ENCODE measurements around the gene DNALI1. TPM values are rescaled to one million over a fixed set of nuclear protein-coding genes. Genes with fewer than 3 reads are reported as not detected.
"Not testable (repeated sequence)": the region's sequence is repeated elsewhere in the genome, so short reads cannot be mapped to it uniquely, and the experiment has no call there.

The DNALI1 gene
- total RNA-seq, 4 donors from 2014 or later = 0.70 to 1.7 (median 0.85) TPM

- WGBS = 88% methylated on average over 1 of the region's 7 CpGs
- no peak overlapping the region for H3K4me3 ChIP-seq
- DNase-seq (ENCODE audit: low spot score in 2 of 2) = no peak
- no peaks in the 10 kb centered on the region for H3K9me3 ChIP-seq
- TF ChIP-seq CTCF (IDR thresholded peaks at IDR 0.05) = no peak
- TF ChIP-seq POLR2A (IDR thresholded peaks at IDR 0.05) = no peak
- TF ChIP-seq EP300 (IDR thresholded peaks at IDR 0.05) = no peak
- TF ChIP-seq POLR2AphosphoS5 (IDR thresholded peaks at IDR 0.05) = no peak
- peaks cover 15% of the 10 kb centered on the region for H3K4me1 ChIP-seq
- H3K27ac ChIP-seq = no peak overlapping the region
- H3K36me3 ChIP-seq = no peaks in the 10 kb centered on the region
- no peaks in the 10 kb centered on the region for H3K27me3 ChIP-seq
Measured at GRCh38 chr1:37559080-37559479, 2.3 kb downstream of the DNALI1 start.

- H3K36me3 ChIP-seq = not testable (repeated sequence)
Measured at GRCh38 chr1:37559957-37560379, 3.2 kb downstream of the DNALI1 start.

GRCh38 chr1:37560401-37561132 lies 3.8 kb downstream of the DNALI1 start:
- Histone ChIP-seq H3K4me1 (peaks cover 11% of the 10 kb centered on the region), H3K36me3 (peaks cover 8% of the 10 kb centered on the region), H3K27ac (no peak overlapping the region), H3K4me3 (no peak overlapping the region), H3K9me3 (no peaks in the 10 kb centered on the region), H3K27me3 (no peaks in the 10 kb centered on the region)
- 53% methylated on average over 10 of the region's 10 CpGs for WGBS
- DNase-seq (ENCODE audit: low spot score in 2 of 2) = no peak
- TF ChIP-seq POLR2A (IDR thresholded peaks at IDR 0.05) (no peak), CTCF (IDR thresholded peaks at IDR 0.05) (no peak), POLR2AphosphoS5 (IDR thresholded peaks at IDR 0.05) (no peak), EP300 (IDR thresholded peaks at IDR 0.05) (no peak)

More at GRCh38 chr1:37559957-37560379, 3.2 kb downstream of the DNALI1 start:
- H3K4me3 ChIP-seq; H3K9me3 ChIP-seq; H3K27ac ChIP-seq; H3K27me3 ChIP-seq; DNase-seq (ENCODE audit: low spot score in 2 of 2): not testable (repeated sequence)
- WGBS = 69% methylated on average over 12 of the region's 12 CpGs
- H3K4me1 ChIP-seq = peaks cover 11% of the 10 kb centered on the region

- TF ChIP-seq CTCF (IDR thresholded peaks at IDR 0.05) = peak in 1 of 2 donors; percentile 25
- no peak for TF ChIP-seq POLR2AphosphoS5 (IDR thresholded peaks at IDR 0.05)
- TF ChIP-seq EP300 (IDR thresholded peaks at IDR 0.05) = no peak
- TF ChIP-seq POLR2A (IDR thresholded peaks at IDR 0.05) = no peak
- Histone ChIP-seq H3K4me1 (peaks cover 7% of the 10 kb centered on the region), H3K27me3 (no peaks in the 10 kb centered on the region), H3K4me3 (no peak overlapping the region), H3K9me3 (no peaks in the 10 kb centered on the region), H3K36me3 (peaks cover 16% of the 10 kb centered on the region), H3K27ac (no peak overlapping the region)
- 91% methylated on average over 20 of the region's 21 CpGs for WGBS
- no peak for DNase-seq (ENCODE audit: low spot score in 2 of 2)
Measured at GRCh38 chr1:37561133-37562132, 4.7 kb downstream of the DNALI1 start.

GRCh38 chr1:37562984-37563383 lies 6.2 kb downstream of the DNALI1 start:
- TF ChIP-seq POLR2A (IDR thresholded peaks at IDR 0.05) = no peak
- TF ChIP-seq EP300 (IDR thresholded peaks at IDR 0.05) = no peak
- no peak for TF ChIP-seq POLR2AphosphoS5 (IDR thresholded peaks at IDR 0.05)
- no peak for TF ChIP-seq CTCF (IDR thresholded peaks at IDR 0.05)
- 91% methylated on average over 1 of the region's 1 CpG for WGBS
- Histone ChIP-seq H3K9me3 (no peaks in the 10 kb centered on the region), H3K27me3 (no peaks in the 10 kb centered on the region), H3K4me1 (no peaks in the 10 kb centered on the region), H3K4me3 (no peak overlapping the region), H3K36me3 (peaks cover 32% of the 10 kb centered on the region), H3K27ac (no peak overlapping the region)
- DNase-seq (ENCODE audit: low spot score in 2 of 2) = no peak
